Cardiac fibroblast (primary cell): ENCODE measurements around the gene EVX2.

Source experiments
- DNase-seq, 2 donors: peaks; one replicate each; pipeline versions ENCODE4 v3.0.0 to v3.0.0-alpha.2; 2010; ENCODE audit warnings: low read depth in 2 of 2
- H3K4me3 ChIP-seq, 2 donors: replicated peaks in 1 of 2; 1 replicate in 1 of 2; 2 replicates in 1 of 2; pipeline ENCODE4 v1.5.1; 2011; ENCODE audit warnings: low read depth in 2 of 2, low read length in 2 of 2, mild to moderate bottlenecking in 2 of 2, moderate library complexity in 1 of 2
- CTCF ChIP-seq: IDR thresholded peaks from one replicate; pipeline ENCODE4 v1.5.1; 2011; ENCODE audit warnings: low read depth, mild to moderate bottlenecking, low read length, inconsistent platforms

Gene EVX2

GRCh38 chr2:176129813-176130146 lies 46.0 kb upstream of the EVX2 start:
- TF ChIP-seq CTCF, result no peak
- peak overlapping the region in 1 of 2 donors; percentile 15 for H3K4me3 ChIP-seq
- DNase-seq, result no peak

- peak within 1 kb of the TSS in 1 of 2 donors; percentile 15 for H3K4me3 ChIP-seq
- peak in 1 of 2 donors; percentile 60 for DNase-seq
Measured at GRCh38 chr2:176128982-176129796, 45.4 kb upstream of the EVX2 start, which contains the start of gene HOXD8. HOXD8 (plus strand) TSS chr2:176129705; CDS start chr2:176130367, 662 bp downstream.

GRCh38 chr2:176128172-176128981 lies 44.6 kb upstream of the EVX2 start:
- DNase-seq, result no peak
- H3K4me3 ChIP-seq, result no peak overlapping the region
- no peak for TF ChIP-seq CTCF

More at GRCh38 chr2:176128982-176129796, 45.4 kb upstream of the EVX2 start, which contains the start of gene HOXD8:
- TF ChIP-seq CTCF, result no peak

GRCh38 chr2:176127774-176128072 lies 44.0 kb upstream of the EVX2 start:
- no peak for DNase-seq
- no peak for TF ChIP-seq CTCF
- H3K4me3 ChIP-seq, result no peak overlapping the region

GRCh38 chr2:176126929-176127773 lies 43.4 kb upstream of the EVX2 start:
- peak; percentile 76 for TF ChIP-seq CTCF
- DNase-seq, result peak; percentile 67 to 75
- no peak overlapping the region for H3K4me3 ChIP-seq

- no peak for TF ChIP-seq CTCF
- DNase-seq, result no peak
- no peak overlapping the region for H3K4me3 ChIP-seq
Measured at GRCh38 chr2:176125772-176126054, 42.0 kb upstream of the EVX2 start.
